ENCODE measurements around the gene VPS37B.
A peak's percentile ranks its signal among the peaks of the same experiment; 100 is the strongest.

- TF ChIP-seq POLR2A (IDR thresholded peaks at IDR 0.05) (no peak), CTCF (IDR thresholded peaks at IDR 0.05) (peak; percentile 88 to 98 (median 98))
Measured at GRCh38 chr12:122860040-122860853, 35.7 kb downstream of the VPS37B start.
